GM21360 (cell line): Measurements from ENCODE around the gene ACAT1.
"Not testable (repeated sequence)": the region's sequence is repeated elsewhere in the genome, so short reads cannot be mapped to it uniquely, and the experiment has no call there.

Experiments
- ATAC-seq: cut with Tn5 transposase; IDR thresholded peaks from one replicate; pipeline ENCODE4 v1.9.1; 2021; ENCODE audit warnings: mild to moderate bottlenecking, moderate library complexity; ENCODE audit not compliant: unreplicated experiment

Gene ACAT1

GRCh38 chr11:108121274-108122155, at the start of gene ACAT1:
Gene ACAT1, plus strand, starts transcription at chr11:108121567. Its CDS starts 40 bp downstream, at chr11:108121607.
- peak; percentile 94 for ATAC-seq

- ATAC-seq: no peak
Measured at GRCh38 chr11:108084811-108085210, 36.6 kb upstream of the ACAT1 start.

GRCh38 chr11:108085672-108086071, 35.7 kb upstream of the ACAT1 start:
- no peak for ATAC-seq

GRCh38 chr11:108092134-108092533, 29.2 kb upstream of the ACAT1 start:
- no peak for ATAC-seq

GRCh38 chr11:108093128-108093904, 28.1 kb upstream of the ACAT1 start:
- no peak for ATAC-seq

- ATAC-seq: no peak
Measured at GRCh38 chr11:108097179-108097578, 24.2 kb upstream of the ACAT1 start.

- ATAC-seq: no peak
Measured at GRCh38 chr11:108101090-108101775, 20.1 kb upstream of the ACAT1 start.

GRCh38 chr11:108111126-108111525, 10.2 kb upstream of the ACAT1 start:
- ATAC-seq: no peak

GRCh38 chr11:108112057-108112456, 9.3 kb upstream of the ACAT1 start:
- no peak for ATAC-seq

- ATAC-seq: no peak
Measured at GRCh38 chr11:108115500-108116140, 5.7 kb upstream of the ACAT1 start.

GRCh38 chr11:108117746-108118371, 3.5 kb upstream of the ACAT1 start:
- ATAC-seq: no peak

GRCh38 chr11:108120936-108121273, 462 bp upstream of the ACAT1 start:
- ATAC-seq: peak; percentile 8

GRCh38 chr11:108122166-108122628, 830 bp downstream of the ACAT1 start:
- no peak for ATAC-seq

GRCh38 chr11:108125096-108125495, 3.7 kb downstream of the ACAT1 start:
- no peak for ATAC-seq

GRCh38 chr11:108128772-108129171, 7.4 kb downstream of the ACAT1 start:
- no peak for ATAC-seq

GRCh38 chr11:108131993-108132392, 10.6 kb downstream of the ACAT1 start:
- no peak for ATAC-seq

GRCh38 chr11:108132993-108133538, 11.7 kb downstream of the ACAT1 start:
- ATAC-seq: not testable (repeated sequence)

- peak; percentile 58 for ATAC-seq
Measured at GRCh38 chr11:108135845-108136544, 14.6 kb downstream of the ACAT1 start.

GRCh38 chr11:108137212-108137611, 15.8 kb downstream of the ACAT1 start:
- ATAC-seq: no peak
